Measurements from ENCODE around the gene PC.
"Not testable (repeated sequence)": the region's sequence is repeated elsewhere in the genome, so short reads cannot be mapped to it uniquely, and the experiment has no call there.

The PC gene

DNA sequence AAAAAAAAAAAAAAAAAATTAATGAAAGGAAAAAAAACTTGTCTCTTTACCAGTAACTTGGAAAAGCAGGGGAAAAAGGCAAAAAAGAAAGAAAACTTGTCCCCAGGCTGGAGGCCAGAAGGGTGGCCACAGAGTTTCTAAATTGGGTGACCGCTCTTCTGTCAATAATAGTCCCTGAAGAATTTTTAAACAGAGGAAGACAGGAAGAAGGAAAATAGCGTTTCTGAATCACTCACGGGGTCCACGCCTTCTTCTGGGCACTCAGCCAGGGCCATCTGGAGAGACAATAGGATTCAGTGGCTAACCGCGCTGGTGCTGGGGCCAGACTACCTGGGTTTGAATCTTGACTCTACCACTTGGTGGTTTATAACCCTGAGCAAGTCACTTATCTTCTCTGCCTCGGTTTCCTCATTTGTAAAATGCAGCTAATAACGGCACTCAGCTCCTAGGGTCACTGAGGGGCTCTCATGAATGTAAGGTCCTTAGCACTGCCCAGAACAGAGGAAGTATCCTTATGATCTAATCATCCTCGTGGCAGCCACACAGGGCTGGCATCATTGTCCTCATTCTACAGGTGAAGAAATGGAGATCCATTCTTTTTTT lies 23.9 kb upstream of the PC start:
- peak; percentile 77 for DNase-seq (ENCODE audit: low read depth, low spot score)

GRCh38 chr11:66979336-66979980 lies 21.3 kb upstream of the PC start:
- DNase-seq (ENCODE audit: low read depth, low spot score): no peak

DNA sequence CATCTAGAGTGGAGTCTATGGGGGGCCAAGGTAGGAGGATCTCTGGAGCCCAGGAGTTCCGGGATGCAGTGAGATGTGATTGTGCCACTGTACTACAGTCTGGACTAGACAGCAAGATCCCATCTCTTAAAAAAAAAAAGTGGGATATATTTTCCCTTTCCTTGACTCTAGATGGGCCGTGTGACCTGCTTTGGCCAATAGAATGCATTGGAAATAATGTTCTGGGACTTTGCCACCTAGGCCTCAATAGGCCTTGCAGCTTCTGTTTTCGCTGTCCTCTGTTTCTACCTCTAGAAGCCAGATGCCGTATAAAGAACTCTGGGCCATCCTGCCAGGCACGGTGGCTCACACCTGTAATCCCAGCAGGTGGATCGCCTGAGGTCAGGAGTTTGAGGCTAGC lies 20.5 kb upstream of the PC start:
- no peak for DNase-seq (ENCODE audit: low read depth, low spot score)

GRCh38 chr11:66978229-66978628 lies 20.0 kb upstream of the PC start:
- no peak for DNase-seq (ENCODE audit: low read depth, low spot score)

GRCh38 chr11:66976925-66977324 lies 18.7 kb upstream of the PC start:
- DNase-seq (ENCODE audit: low read depth, low spot score): no peak

DNA sequence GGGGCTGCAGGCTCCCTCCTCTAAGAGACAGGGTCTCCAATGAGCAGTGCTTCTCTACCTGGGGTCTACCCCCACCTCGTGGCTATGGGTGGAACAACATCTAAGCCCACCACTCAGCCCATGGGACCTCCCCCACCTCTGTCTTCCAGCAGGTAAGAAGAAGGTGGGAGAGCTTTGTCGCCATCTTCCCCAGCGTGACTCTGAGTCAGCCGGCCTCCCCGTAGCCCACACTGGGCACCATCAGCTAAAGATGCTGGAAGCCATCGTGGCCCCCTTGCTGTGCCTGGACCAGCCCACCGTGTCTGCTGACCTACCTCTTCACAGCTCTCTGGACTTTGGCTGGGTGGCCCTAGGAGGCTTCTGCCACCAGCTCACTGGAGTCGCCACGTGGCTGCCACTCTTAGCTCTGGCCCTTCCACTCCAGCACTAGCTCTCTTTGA lies 17.9 kb upstream of the PC start:
- no peak for DNase-seq (ENCODE audit: low read depth, low spot score)

GRCh38 chr11:66975405-66976027 lies 17.3 kb upstream of the PC start:
- no peak for DNase-seq (ENCODE audit: low read depth, low spot score)

GRCh38 chr11:66974724-66975404 lies 16.7 kb upstream of the PC start, which contains the start of gene C11orf86:
C11orf86 (plus strand) TSS chr11:66975304; CDS start chr11:66975363, 59 bp downstream.
- DNase-seq (ENCODE audit: low read depth, low spot score): no peak

GRCh38 chr11:66973956-66974580 lies 15.9 kb upstream of the PC start:
- DNase-seq (ENCODE audit: low read depth, low spot score): no peak

DNA sequence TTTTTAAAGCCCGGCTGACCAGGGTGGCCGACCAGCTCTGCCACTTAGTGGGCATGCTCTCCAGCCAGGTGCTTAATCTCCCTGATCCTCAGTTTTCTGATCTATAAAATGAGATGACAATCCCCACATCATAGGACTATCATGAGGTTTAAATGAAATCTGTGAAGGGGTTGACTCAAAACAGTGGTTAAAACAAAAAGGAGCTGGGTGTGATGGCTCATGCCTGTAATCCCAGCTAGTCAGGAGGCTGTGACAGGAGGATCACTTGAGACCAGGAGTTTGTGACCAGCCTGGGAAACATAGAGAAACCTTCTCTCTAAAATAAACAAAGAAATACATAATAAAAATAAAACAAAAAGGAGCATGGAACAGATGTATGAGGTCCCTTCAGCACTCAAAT lies 13.3 kb upstream of the PC start:
- DNase-seq (ENCODE audit: low read depth, low spot score): no peak

DNA sequence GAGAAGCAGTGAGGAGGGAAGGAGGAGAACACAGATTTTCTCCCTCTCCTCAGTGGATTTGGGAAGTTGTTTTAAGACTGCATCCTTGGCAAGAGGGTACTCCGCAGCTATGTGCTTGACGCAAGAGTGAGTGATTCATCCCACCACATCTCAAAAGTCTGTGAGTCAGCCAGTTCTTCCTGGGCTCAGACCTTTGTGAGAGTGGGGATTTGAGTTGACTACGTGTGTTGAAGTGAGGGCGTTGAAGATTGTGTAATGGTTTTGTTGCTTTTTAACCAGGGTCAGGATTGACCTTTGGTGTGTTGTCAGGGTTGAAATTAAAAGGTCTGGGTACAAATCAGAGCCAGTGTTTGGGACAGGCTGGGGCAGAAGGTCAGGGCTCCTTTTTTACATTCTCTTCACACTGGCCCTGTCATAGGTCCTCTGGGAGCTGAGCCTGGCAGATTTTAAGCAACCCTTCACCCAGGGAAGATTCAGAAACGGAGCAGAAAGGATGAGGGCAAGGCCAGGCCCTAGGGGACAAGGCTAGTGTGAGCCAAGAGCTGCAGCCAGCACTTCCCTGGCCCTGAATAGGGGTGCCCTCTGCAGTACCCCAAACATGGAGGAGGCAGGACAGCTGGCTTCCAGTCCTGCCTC lies 12.7 kb upstream of the PC start:
- peak; percentile 95 for DNase-seq (ENCODE audit: low read depth, low spot score)

GRCh38 chr11:66970371-66970806 lies 12.2 kb upstream of the PC start:
- no peak for DNase-seq (ENCODE audit: low read depth, low spot score)

DNA sequence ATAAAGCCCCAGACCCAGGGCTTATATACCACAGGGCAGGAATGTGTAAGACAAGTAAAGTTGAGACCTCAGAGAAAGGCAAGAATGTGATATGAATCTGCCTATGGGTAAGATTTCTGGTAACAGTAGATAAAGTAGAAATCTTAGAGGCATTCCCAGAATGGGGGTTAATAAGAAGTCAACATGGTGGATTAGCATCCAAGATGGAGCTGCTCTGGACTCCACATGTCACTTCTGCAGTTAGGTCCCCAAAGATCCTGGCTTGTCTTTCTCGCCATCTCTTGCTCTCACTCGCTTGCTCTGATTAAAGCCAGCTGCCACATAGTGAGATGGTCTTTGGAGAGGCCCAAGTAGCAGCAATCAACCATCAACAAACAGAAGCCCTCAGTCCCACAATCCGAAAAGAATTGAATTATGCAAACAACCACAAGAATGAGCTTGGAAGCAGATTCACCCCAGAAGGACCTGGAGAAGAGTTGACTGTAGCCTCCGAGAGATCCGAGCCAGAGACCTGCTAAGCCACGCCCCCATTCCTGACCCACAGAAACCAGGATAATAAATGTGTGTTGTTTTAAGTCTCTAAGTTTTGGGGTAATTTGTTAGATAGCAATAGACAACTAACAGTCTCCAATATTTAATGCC lies 11.5 kb upstream of the PC start:
- DNase-seq (ENCODE audit: low read depth, low spot score): no peak

- DNase-seq (ENCODE audit: low read depth, low spot score): no peak
These were observed 9.7 kb upstream of the PC start for GRCh38 chr11:66967670-66968425.

GRCh38 chr11:66966351-66966750 lies 8.2 kb upstream of the PC start:
- no peak for DNase-seq (ENCODE audit: low read depth, low spot score)

DNA sequence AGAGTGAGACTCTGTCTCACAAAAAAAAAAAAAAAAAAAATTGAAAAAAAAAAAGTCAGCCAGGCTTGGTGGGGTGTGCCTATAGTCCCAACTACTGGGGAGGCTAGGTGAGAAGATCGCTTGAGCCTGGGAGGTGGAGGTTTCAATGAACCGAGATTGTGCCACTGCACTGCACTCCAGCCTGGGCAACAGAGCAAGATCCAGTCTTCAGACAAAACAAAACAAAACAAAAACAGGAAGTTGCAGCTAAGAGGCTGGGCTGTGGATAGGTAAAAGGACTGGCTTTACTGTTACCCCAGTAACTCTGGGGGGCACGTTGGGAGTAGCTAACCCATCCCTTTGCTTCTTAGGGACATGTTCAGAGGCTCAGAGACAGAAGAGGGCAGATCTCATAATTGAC lies 6.3 kb upstream of the PC start:
- DNase-seq (ENCODE audit: low read depth, low spot score): no peak

GRCh38 chr11:66962801-66963200 lies 4.6 kb upstream of the PC start:
- DNase-seq (ENCODE audit: low read depth, low spot score): no peak

DNA sequence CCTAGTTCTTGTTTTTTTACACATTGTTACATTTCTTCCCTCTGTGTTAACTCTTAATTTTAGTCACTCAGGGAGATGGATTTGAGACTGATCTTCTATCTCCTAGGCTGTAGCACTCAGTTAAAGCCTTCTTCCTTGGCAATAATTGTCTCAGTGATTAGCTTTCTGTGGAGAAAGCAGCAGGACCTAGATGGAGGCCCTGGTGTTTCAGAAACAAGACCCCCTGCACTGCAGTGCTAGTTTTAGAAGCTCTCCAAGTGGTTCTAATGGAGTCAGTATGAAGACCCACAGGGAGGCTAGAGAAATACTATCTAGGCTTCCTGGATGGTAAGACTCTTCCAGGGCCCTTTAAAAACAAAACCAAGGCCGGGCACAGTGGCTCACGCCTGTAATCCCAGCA lies 4.1 kb upstream of the PC start:
- DNase-seq (ENCODE audit: low read depth, low spot score): no peak

GRCh38 chr11:66961691-66962213 lies 3.6 kb upstream of the PC start:
- not testable (repeated sequence) for DNase-seq (ENCODE audit: low read depth, low spot score)

- DNase-seq (ENCODE audit: low read depth, low spot score): no peak
These were observed 732 bp upstream of the PC start for GRCh38 chr11:66958956-66959274.

- DNase-seq (ENCODE audit: low read depth, low spot score): no peak
These were observed 282 bp downstream of the PC start for GRCh38 chr11:66957971-66958231.

All from smooth muscle cell of the brain vasculature (primary cell).